Nucleus accumbens (tissue), 56 donors: ENCODE measurements around the gene CTR9.

Experiments used
- DNase-seq, 56 donors: peaks; one replicate each; lab custom pipeline; 2025; lab: John Stamatoyannopoulos, UW

CTR9 gene

GRCh38 chr11:10735481-10736475, 15.3 kb upstream of the CTR9 start:
- peak in 55 of 56 donors; percentile 55 to 95 (median 84) for DNase-seq

GRCh38 chr11:10742460-10743208, 8.4 kb upstream of the CTR9 start:
- no peak for DNase-seq

- DNase-seq: no peak
These were observed 7.6 kb upstream of the CTR9 start for GRCh38 chr11:10743354-10744000.

- DNase-seq: no peak
These were observed 6.8 kb upstream of the CTR9 start for GRCh38 chr11:10744206-10744605.

- no peak for DNase-seq
These were observed 4.2 kb upstream of the CTR9 start for GRCh38 chr11:10746871-10747270.

GRCh38 chr11:10747733-10748132, 3.3 kb upstream of the CTR9 start:
- no peak for DNase-seq

GRCh38 chr11:10749476-10749875, 1.6 kb upstream of the CTR9 start:
- DNase-seq: no peak

GRCh38 chr11:10751581-10751940, 515 bp downstream of the CTR9 start:
- DNase-seq: peak in 5 of 56 donors; percentile 38 to 56 (median 51)

- no peak for DNase-seq
These were observed 1.0 kb downstream of the CTR9 start for GRCh38 chr11:10752061-10752460.

- no peak for DNase-seq
These were observed 1.4 kb downstream of the CTR9 start for GRCh38 chr11:10752486-10752885.

GRCh38 chr11:10758957-10759356, 7.9 kb downstream of the CTR9 start:
- DNase-seq: no peak

GRCh38 chr11:10761085-10761698, 10.1 kb downstream of the CTR9 start:
- DNase-seq: no peak

- no peak for DNase-seq
These were observed 11.1 kb downstream of the CTR9 start for GRCh38 chr11:10762185-10762584.

GRCh38 chr11:10762913-10763421, 11.9 kb downstream of the CTR9 start:
- DNase-seq: no peak

GRCh38 chr11:10763766-10764165, 12.7 kb downstream of the CTR9 start:
- no peak for DNase-seq

GRCh38 chr11:10764412-10764811, 13.4 kb downstream of the CTR9 start:
- DNase-seq: no peak

GRCh38 chr11:10770626-10771254, 19.7 kb downstream of the CTR9 start:
- DNase-seq: peak in 19 of 56 donors; percentile 2 to 70 (median 15)

GRCh38 chr11:10771457-10771856, 20.4 kb downstream of the CTR9 start:
- DNase-seq: no peak

GRCh38 chr11:10774811-10775210, 23.8 kb downstream of the CTR9 start:
- no peak for DNase-seq

- no peak for DNase-seq
These were observed 26.3 kb downstream of the CTR9 start for GRCh38 chr11:10777393-10777793.
